Urinary bladder (tissue), 4 donors: ENCODE data around the gene SOS2. TPM values are rescaled to one million over a fixed set of nuclear protein-coding genes. Genes with fewer than 3 reads are reported as not detected.
"Not testable (repeated sequence)": the region's sequence is repeated elsewhere in the genome, so short reads cannot be mapped to it uniquely, and the experiment has no call there.

ENCODE experiments used
- DNase-seq: peaks from one replicate; pipeline ENCODE4 v3.0.0-alpha.2; 2015; ENCODE audit errors: extremely low spot score
- H3K27ac ChIP-seq: one replicate; pipeline ENCODE4 v1.5.1; 2013; ENCODE audit warnings: low read depth, mild to moderate bottlenecking, moderate library complexity
- H3K36me3 ChIP-seq: one replicate; pipeline ENCODE4 v1.6.1; 2013; ENCODE audit warnings: mild to moderate bottlenecking, moderate library complexity; ENCODE audit not compliant: insufficient read depth
- H3K4me1 ChIP-seq: one replicate; pipeline ENCODE4 v1.6.1; 2013; ENCODE audit warnings: mild to moderate bottlenecking, moderate library complexity; ENCODE audit not compliant: insufficient read depth
- H3K4me3 ChIP-seq: one replicate; pipeline ENCODE4 v1.5.1; 2013; ENCODE audit warnings: low read depth, low read length
- WGBS: extraction: QIAGEN DNeasy Blood & Tissue Kit; methylation state at CpG from one replicate; pipeline ENCODE4 v1.1.7; 2013; 5-methylcytosine and 5-hydroxymethylcytosine counted together
- polyA plus RNA-seq: library from polyadenylated mRNA; stranded (reverse); fragments of 200-250 nt; gene quantifications from one replicate; pipeline ENCODE4 v1.2.3, GENCODE V29; 2013
- total RNA-seq: library from RNA; depleted of rRNA; stranded (reverse); fragments of >200 nt; gene quantifications from one replicate; pipeline ENCODE4 v1.2.3, GENCODE V29; 2014
- donor health status: healthy with polysubstance abuse.
- donor health status: healthy.

The SOS2 gene
- total and polyA plus RNA-seq, 2 donors: 17.5 to 87.9 TPM

DNA sequence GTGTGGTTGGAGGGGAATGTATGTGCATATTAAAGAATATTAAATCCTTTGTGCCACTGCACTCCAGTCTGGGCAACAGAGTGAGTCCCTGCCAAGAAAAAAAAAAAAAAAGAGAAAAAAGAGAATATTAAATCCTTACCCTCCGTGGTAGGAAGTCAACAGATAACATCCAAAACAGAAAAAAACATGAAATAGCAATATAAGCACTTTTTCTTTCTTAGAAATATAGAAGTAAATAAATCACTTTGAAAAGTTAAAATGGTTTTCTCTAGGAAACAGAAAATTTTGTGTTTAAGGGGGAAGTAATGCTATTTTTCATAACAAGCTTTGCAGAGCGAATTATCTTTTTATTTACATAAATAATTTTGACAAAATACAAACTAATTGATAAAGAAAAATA is 17.6 kb downstream of the SOS2 start:
- Histone ChIP-seq H3K4me3 (no peak overlapping the region), H3K27ac (no peak overlapping the region), H3K4me1 (no peaks in the 10 kb centered on the region), H3K36me3 (no peaks in the 10 kb centered on the region)
- 54% methylated on average over 2 of the region's 2 CpGs for WGBS
- DNase-seq: no peak

DNA sequence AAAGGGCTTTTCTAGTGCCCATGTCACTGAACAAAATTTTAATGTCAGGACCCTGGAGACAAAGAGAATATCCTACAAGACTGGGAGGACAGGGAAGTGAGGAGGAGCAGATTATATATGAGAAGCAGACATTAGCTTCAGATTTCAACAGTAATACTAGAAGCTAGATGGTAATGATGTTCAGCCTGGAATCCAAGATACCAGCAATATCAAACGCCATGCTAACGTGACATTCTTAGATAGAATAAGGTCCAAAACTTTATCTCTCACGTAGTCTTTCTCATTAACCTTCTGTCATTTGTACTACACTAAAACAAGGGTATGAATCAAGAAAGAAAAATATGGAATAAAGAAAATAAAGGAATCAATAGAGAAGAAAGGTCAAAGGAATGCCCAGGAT is 18.7 kb downstream of the SOS2 start:
- no peak for DNase-seq
- no peaks in the 10 kb centered on the region for H3K4me1 ChIP-seq
- H3K36me3 ChIP-seq: no peaks in the 10 kb centered on the region
- H3K4me3 ChIP-seq: no peak overlapping the region
- H3K27ac ChIP-seq: no peak overlapping the region
- 40% methylated on average over 3 of the region's 3 CpGs for WGBS

DNA sequence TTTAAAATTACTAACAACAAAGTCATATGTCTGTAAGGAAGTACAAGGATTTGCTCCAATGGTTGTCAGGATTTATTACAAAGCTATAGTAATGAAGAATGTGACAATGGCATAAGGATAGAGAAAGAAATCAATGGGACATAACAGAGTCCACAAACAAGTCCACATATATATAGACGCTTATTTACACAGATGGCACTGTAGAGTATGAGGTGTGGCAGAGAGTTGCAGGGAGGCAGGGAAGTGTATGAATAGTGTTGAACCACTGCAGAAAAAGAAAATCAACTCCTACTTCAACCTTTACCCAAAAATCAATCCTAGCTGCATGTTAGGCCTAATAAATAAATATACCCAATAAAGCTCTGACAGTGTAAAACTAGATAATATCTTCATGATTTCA is 21.3 kb downstream of the SOS2 start:
- H3K36me3 ChIP-seq: no peaks in the 10 kb centered on the region
- no peak overlapping the region for H3K27ac ChIP-seq
- no peaks in the 10 kb centered on the region for H3K4me1 ChIP-seq
- 95% methylated on average over 1 of the region's 1 CpG for WGBS
- DNase-seq: no peak
- H3K4me3 ChIP-seq: no peak overlapping the region

DNA sequence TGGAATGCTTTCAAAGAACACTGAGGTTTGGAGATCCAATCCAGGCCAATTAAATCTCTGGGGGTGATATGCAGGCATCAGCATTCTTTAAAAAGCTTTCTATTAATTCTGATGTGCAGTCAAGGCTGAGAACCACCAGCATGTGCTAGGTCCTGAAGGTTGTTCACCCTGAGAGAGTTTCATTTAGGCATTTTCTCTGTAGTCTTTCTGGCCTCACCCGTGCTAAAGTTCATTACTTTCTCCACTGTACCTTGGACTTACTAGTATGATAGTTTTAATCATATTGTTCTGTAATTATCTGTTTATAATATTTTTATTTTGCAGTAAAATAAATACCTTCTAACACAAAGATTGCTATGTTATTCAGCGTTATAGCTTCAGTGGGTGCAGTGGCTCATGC is 32.9 kb downstream of the SOS2 start:
- no peak overlapping the region for H3K4me3 ChIP-seq
- peaks cover 4% of the 10 kb centered on the region for H3K36me3 ChIP-seq
- 98% methylated on average over 2 of the region's 2 CpGs for WGBS
- DNase-seq: no peak
- H3K4me1 ChIP-seq: no peaks in the 10 kb centered on the region
- H3K27ac ChIP-seq: no peak overlapping the region

DNA sequence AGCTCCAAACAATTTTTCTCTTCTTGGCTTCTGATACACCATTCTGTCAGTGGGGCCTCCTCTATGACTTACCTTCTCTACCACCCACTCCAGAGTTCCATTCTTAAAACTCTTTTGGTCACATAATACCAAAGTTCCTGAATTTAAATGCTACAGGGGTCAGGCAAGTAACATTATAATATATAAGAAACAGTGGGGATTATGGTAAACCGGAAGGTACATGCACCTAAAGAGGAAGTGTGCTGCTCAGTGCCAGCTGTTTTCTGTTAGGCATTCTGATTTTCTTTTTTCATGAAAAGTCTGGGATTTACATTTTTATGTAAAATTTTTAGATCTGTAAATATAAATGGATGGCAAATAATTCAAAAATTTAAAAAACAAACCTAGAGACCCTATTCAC is 39.9 kb downstream of the SOS2 start:
- Histone ChIP-seq H3K4me1 (no peaks in the 10 kb centered on the region), H3K36me3 (peaks cover 2% of the 10 kb centered on the region)
- WGBS: 89% methylated on average over 1 of the region's 1 CpG

DNA sequence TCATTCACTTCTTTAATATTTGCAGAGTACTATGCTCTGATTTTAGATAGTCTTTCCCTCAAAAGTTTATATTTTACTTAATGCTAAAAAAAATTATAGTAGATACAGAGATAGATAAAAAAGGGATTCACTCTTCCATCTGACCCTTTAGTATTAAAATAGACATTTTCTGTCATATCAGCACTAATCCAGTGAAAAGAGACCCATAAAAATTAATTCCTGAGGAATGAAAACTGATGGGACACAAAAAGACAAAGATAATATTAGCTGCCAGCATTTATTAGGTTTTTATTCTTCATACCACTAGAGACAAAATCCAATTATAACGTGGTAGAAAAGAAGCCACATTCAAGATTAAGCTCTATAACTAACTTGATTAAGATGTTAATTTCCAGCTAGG is 45.3 kb downstream of the SOS2 start:
- H3K36me3 ChIP-seq: no peaks in the 10 kb centered on the region
- no peak for DNase-seq
- no peak overlapping the region for H3K27ac ChIP-seq
- no peaks in the 10 kb centered on the region for H3K4me1 ChIP-seq
- WGBS: 89% methylated on average over 1 of the region's 1 CpG
- H3K4me3 ChIP-seq: no peak overlapping the region

More for the DNA sequence above, 39.9 kb downstream of the SOS2 start:
- no peak overlapping the region for H3K4me3 ChIP-seq
- no peak for DNase-seq
- H3K27ac ChIP-seq: no peak overlapping the region

DNA sequence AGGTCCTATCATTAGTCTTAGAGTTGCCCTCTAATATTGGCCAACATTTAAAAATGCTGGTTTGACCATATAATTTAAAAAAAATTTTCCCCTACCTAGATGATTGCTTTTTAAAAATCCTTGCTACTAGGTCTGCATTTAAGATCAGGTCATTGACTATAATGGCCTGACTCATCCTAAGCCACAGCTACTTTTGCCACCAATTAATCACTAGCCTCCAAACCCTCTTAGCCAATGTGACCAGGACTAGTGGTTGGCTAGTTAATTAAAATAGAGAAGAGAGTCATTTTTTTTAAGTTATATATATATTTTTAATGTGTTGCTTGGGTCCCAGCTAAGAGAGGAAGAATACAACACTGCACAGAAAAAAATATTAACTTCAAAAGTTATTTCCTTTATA is 57.5 kb downstream of the SOS2 start:
- Histone ChIP-seq H3K4me1 (no peaks in the 10 kb centered on the region), H3K27ac (no peak overlapping the region), H3K4me3 (no peak overlapping the region), H3K36me3 (peaks cover 2% of the 10 kb centered on the region)
- no peak for DNase-seq

DNA sequence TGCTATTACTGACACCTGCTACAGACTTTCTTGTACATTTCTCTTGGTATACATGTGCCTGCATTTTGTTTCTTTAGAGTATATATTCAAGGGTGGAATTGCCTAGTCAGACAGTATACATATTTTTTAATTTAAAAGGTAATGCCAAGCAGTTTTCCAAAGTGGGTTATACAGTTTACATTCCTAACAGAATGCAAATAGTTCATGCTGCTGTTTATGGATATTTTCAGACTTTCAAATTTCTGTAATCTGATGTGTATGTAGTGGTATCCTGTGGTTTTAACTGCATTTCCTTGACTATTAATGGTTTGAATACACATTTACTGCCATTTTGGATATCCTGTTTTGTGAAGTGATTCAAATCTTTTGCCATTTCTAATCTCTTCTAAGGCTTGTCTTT is 59.5 kb downstream of the SOS2 start:
- DNase-seq: no peak
- H3K36me3 ChIP-seq: peaks cover 2% of the 10 kb centered on the region
- no peaks in the 10 kb centered on the region for H3K4me1 ChIP-seq
- no peak overlapping the region for H3K27ac ChIP-seq
- H3K4me3 ChIP-seq: no peak overlapping the region

DNA sequence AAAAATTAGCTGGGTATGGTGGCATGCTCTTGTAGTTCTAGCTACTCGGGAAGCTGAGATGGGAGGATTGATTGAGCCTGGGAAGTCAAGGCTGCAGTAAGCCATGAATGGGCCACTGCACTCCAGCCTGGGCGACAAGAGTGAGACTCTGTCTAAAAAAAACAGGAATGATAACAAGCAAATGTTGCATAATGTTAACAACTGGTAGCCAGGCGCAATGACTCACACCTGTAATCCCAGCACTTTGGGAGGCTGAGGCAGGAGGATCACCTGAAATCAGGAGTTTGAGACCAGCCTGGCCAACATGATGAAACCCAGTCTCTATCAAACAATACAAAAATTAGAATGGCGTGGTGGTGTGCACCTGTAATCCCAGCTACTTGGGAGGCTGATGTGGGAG is 64.0 kb downstream of the SOS2 start:
- H3K36me3 ChIP-seq, DNase-seq, H3K4me3 ChIP-seq, H3K27ac ChIP-seq, H3K4me1 ChIP-seq: not testable (repeated sequence)
- 91% methylated on average over 4 of the region's 4 CpGs for WGBS

DNA sequence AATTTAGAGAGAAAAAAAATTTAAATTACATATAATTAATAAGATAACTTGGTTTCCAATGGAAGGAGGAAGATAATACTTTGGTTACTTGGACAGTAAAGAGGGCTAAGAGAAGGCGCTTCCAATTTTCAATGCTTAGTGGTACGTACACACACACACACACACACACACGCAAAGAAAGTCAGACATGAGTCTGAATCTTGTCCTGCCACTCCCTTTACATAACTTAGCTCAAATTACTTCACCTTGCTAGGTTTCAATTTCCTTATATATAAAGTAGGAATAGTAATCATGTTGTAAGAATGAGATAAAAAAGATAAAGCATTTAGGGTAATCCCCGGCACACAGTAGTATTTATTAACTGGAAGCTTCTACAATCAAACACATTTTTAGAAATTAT is 75.3 kb downstream of the SOS2 start:
- Histone ChIP-seq H3K27ac (no peak overlapping the region), H3K4me1 (no peaks in the 10 kb centered on the region), H3K36me3 (peaks cover 2% of the 10 kb centered on the region), H3K4me3 (no peak overlapping the region)
- no peak for DNase-seq
- WGBS: 90% methylated on average over 4 of the region's 4 CpGs

DNA sequence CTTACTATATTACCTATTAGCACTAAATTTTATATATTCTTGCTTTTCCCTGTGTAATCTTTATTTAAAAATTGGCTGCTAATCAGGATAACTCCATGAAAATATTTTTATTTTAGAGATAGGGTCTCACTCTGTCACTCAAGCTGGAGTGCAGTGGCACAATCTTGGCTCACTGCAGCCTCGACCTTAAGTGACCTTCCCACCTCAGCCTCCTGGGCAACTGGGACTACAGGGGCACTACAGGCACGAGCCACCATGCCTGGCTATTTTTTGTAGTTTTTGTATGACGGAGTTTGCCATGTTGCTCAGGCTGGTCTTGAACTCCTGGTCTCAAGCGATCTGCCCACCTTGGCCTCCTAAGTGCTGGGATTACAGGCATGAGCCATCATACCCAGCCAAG is 82.6 kb downstream of the SOS2 start:
- Histone ChIP-seq H3K4me1 (no peaks in the 10 kb centered on the region), H3K36me3 (peaks cover 2% of the 10 kb centered on the region), H3K27ac (no peak overlapping the region), H3K4me3 (no peak overlapping the region)
- DNase-seq: no peak
- 93% methylated on average over 4 of the region's 4 CpGs for WGBS

DNA sequence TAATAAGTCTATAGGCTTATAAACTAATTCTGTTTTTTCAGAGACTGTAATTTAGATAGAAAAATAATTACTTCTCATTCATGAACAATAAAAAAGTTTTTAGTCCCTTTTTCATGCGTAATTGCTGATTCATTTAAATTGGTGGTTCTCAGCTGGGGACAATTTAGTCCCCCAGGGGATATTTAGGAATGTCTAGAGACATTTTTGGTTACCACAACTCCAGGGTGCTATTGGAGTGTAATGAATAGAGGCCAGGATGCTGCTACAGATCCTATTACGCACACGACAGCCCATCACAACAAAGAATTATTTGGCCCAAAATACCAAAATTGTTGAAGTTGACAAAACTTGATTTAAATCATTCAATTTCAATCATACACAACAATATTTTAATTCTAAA is 92.2 kb downstream of the SOS2 start:
- no peak overlapping the region for H3K4me3 ChIP-seq
- 97% methylated on average over 3 of the region's 3 CpGs for WGBS

DNA sequence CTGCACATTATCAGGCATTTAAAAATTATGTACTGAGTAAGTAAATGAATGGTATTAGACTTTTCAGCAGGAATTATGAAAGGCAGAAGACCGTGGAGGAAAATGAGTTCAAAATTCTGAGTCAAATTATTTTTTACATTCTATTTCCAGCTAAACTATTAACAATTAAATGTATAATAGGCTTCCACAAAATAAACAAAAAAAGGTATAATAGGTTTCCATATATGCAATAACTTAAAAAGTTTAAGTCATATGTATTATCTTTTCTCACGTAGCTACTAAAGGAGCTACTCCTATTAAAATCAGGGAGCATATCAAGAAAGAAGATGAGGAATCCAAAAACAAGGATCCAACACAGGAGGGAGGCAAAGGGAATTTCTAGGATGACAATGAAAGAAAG is 103.6 kb downstream of the SOS2 start:
- peaks cover 5% of the 10 kb centered on the region for H3K36me3 ChIP-seq
- 94% methylated on average over 2 of the region's 2 CpGs for WGBS
- DNase-seq: no peak

More for the DNA sequence above, 92.2 kb downstream of the SOS2 start:
- H3K27ac ChIP-seq: no peak overlapping the region
- no peaks in the 10 kb centered on the region for H3K4me1 ChIP-seq
- DNase-seq: no peak
- no peaks in the 10 kb centered on the region for H3K36me3 ChIP-seq

DNA sequence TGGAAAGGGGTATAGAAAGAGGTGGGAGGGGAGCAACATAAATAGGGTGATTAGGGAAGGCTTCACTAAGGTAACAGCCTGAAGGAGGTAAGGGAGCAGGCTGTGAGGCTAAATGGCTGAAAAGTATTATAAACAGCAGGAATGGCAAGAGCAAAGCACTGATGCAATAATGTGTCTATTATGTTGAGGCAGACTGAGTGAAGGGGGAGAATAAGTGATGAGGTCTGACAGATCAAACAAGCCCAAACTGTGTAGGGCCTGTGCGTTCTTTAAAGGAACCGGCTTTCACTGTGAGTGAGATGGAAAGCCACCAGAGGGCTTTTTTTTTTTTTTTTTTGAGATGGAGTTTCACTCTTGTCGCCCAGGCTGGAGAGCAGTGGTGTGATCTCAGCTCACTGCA is 108.3 kb downstream of the SOS2 start:
- Histone ChIP-seq H3K4me3 (no peak overlapping the region), H3K4me1 (no peaks in the 10 kb centered on the region), H3K36me3 (peaks cover 2% of the 10 kb centered on the region), H3K27ac (no peak overlapping the region)
- 92% methylated on average over 3 of the region's 3 CpGs for WGBS
- no peak for DNase-seq

More for the DNA sequence above, 103.6 kb downstream of the SOS2 start:
- H3K4me3 ChIP-seq: no peak overlapping the region
- no peaks in the 10 kb centered on the region for H3K4me1 ChIP-seq
- H3K27ac ChIP-seq: no peak overlapping the region

DNA sequence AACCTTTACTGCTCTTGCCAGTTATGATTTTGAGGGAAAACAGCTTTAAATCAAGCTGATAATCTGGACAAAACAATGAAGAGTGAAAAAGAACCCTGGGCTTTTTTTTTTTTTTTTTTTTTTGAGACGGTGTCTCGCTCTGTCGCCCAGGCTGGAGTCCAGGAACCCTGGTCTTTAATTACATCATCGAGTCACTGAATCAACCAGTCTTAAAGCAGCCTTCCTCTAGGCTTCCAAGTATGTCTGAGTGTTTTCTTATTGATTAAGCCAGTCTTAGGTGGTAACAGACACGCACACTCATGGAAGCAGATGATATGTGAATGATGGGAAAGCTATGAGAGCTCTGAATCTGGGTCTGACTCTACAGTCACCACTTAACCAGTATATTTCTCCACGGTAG is 109.1 kb downstream of the SOS2 start:
- DNase-seq: no peak
- Histone ChIP-seq H3K4me3 (no peak overlapping the region), H3K27ac (no peak overlapping the region), H3K36me3 (peaks cover 2% of the 10 kb centered on the region), H3K4me1 (no peaks in the 10 kb centered on the region)
- 94% methylated on average over 6 of the region's 6 CpGs for WGBS
